Neural progenitor cell (in vitro differentiated cells): Measurements from ENCODE around the gene PKHD1. TPM values are rescaled to one million over a fixed set of nuclear protein-coding genes. Genes with fewer than 3 reads are reported as not detected.

Source experiments
- DNase-seq: peaks from one replicate; pipeline ENCODE4 v3.0.0-alpha.2; 2016; ENCODE audit warnings: low spot score
- H2AFZ ChIP-seq: fragments of 200-600 bp; sonication (generic); replicated peaks from 2 replicates; pipeline ENCODE4 v1.6.1; 2016; ENCODE audit warnings: antibody characterized with exemption
- H3F3A ChIP-seq: fragments of 200-600 bp; sonication (generic); 2 replicates; pipeline ENCODE4 v1.6.1; 2016; ENCODE audit warnings: antibody characterized with exemption, low read depth
- H3K27ac ChIP-seq: fragments of 200-600 bp; sonication (generic); 2 replicates; pipeline ENCODE4 v1.5.1; 2016; ENCODE audit warnings: mild to moderate bottlenecking
- H3K27me3 ChIP-seq: fragments of 200-600 bp; sonication (generic); 2 replicates; pipeline ENCODE4 v1.6.1; 2016; ENCODE audit warnings: mild to moderate bottlenecking, moderate library complexity
- H3K36me3 ChIP-seq: fragments of 200-600 bp; sonication (generic); 2 replicates; pipeline ENCODE4 v1.5.1; 2016
- H3K4me1 ChIP-seq: fragments of 200-600 bp; sonication (generic); 2 replicates; pipeline ENCODE4 v1.6.1; 2016; ENCODE audit warnings: mixed run types
- H3K4me2 ChIP-seq: fragments of 200-600 bp; sonication (generic); 2 replicates; pipeline ENCODE4 v1.6.1; 2016
- H3K4me3 ChIP-seq: fragments of 200-600 bp; sonication (generic); 2 replicates; pipeline ENCODE4 v1.5.1; 2016
- H3K79me2 ChIP-seq: fragments of 200-600 bp; sonication (generic); 2 replicates; pipeline ENCODE4 v1.6.1; 2016; ENCODE audit warnings: low read depth
- H3K9ac ChIP-seq: fragments of 200-600 bp; sonication (generic); 2 replicates; pipeline ENCODE4 v1.6.1; 2016
- H3K9me3 ChIP-seq: fragments of 200-600 bp; sonication (generic); 2 replicates; pipeline ENCODE4 v1.5.1; 2016; ENCODE audit warnings: low read depth
- H4K20me1 ChIP-seq: fragments of 200-600 bp; sonication (generic); 2 replicates; pipeline ENCODE4 v1.6.1; 2016; ENCODE audit warnings: low read depth
- H3K27ac Mint-ChIP-seq: 3 replicates; pipeline ENCODE4 v1.8.0; 2021; ENCODE audit warnings: mixed read lengths
- H3K27me3 Mint-ChIP-seq: 2 replicates; pipeline ENCODE4 v1.8.0; 2022; ENCODE audit warnings: low read depth, mild to moderate bottlenecking, inconsistent platforms, moderate library complexity, mixed read lengths; ENCODE audit not compliant: insufficient read depth
- H3K36me3 Mint-ChIP-seq: 3 replicates; pipeline ENCODE4 v1.8.0; 2021; ENCODE audit warnings: mixed read lengths
- H3K4me1 Mint-ChIP-seq: 3 replicates; pipeline ENCODE4 v1.8.0; 2021; ENCODE audit warnings: mixed read lengths
- H3K4me3 Mint-ChIP-seq: 3 replicates; pipeline ENCODE4 v1.8.0; 2021; ENCODE audit warnings: mild to moderate bottlenecking, moderate library complexity, mixed read lengths
- H3K9me3 Mint-ChIP-seq: 3 replicates; pipeline ENCODE4 v1.8.0; 2020; ENCODE audit warnings: mixed read lengths
- CTCF ChIP-seq: fragments of 200-600 bp; sonication (generic); IDR thresholded peaks from 2 replicates; pipeline ENCODE4 v1.5.1; 2017; ENCODE audit warnings: antibody characterized with exemption, mild to moderate bottlenecking
- EZH2 ChIP-seq: fragments of 200-600 bp; sonication (generic); IDR thresholded peaks from 2 replicates; pipeline ENCODE4 v1.6.1; 2017; ENCODE audit warnings: antibody characterized with exemption, mild to moderate bottlenecking, moderate library complexity
- EZH2phosphoT487 ChIP-seq: fragments of 200-600 bp; sonication (generic); IDR thresholded peaks from 2 replicates; pipeline ENCODE4 v1.6.1; 2017; ENCODE audit warnings: antibody characterized with exemption
- total RNA-seq: library from RNA; depleted of rRNA; stranded (reverse); fragments of >200 nt; gene quantifications from 2 replicates; pipeline ENCODE4 v1.2.3, GENCODE V29; 2015; ENCODE audit warnings: low replicate concordance

Gene PKHD1
- total RNA-seq, 1 donor from 2014 or later = 0.04 TPM

- Histone ChIP-seq H3K9ac (no peak overlapping the region), H3K9me3 (no peaks in the 10 kb centered on the region), H2AFZ (no peak overlapping the region), H3K79me2 (no peaks in the 10 kb centered on the region), H3K27me3 (no peaks in the 10 kb centered on the region), H3K4me2 (no peak overlapping the region), H4K20me1 (no peaks in the 10 kb centered on the region), H3K4me3 (no peak overlapping the region), H3K27ac (no peak overlapping the region), H3K4me1 (peaks cover 6% of the 10 kb centered on the region), H3K36me3 (no peaks in the 10 kb centered on the region), H3F3A (no peaks in the 10 kb centered on the region)
- no peaks in the 10 kb centered on the region for H3K36me3 Mint-ChIP-seq
- no peaks in the 10 kb centered on the region for H3K9me3 Mint-ChIP-seq
- no peak for DNase-seq
- no peak overlapping the region for H3K4me3 Mint-ChIP-seq
- H3K27ac Mint-ChIP-seq = no peak overlapping the region
- peaks cover 5% of the 10 kb centered on the region for H3K27me3 Mint-ChIP-seq
- TF ChIP-seq CTCF = no peak
- no peak for TF ChIP-seq EZH2phosphoT487
- TF ChIP-seq EZH2 = no peak
- H3K4me1 Mint-ChIP-seq = peaks cover 22% of the 10 kb centered on the region
These were observed 408.4 kb downstream of the PKHD1 start for GRCh38 chr6:51678905-51679620.

- no peaks in the 10 kb centered on the region for H4K20me1 ChIP-seq
- no peaks in the 10 kb centered on the region for H3K36me3 ChIP-seq
- DNase-seq = no peak
- H2AFZ ChIP-seq = no peak overlapping the region
- no peaks in the 10 kb centered on the region for H3K27me3 ChIP-seq
- H3K79me2 ChIP-seq = no peaks in the 10 kb centered on the region
- H3K9me3 ChIP-seq = no peaks in the 10 kb centered on the region
- no peak overlapping the region for H3K27ac Mint-ChIP-seq
- H3K4me2 ChIP-seq = no peak overlapping the region
- H3K27me3 Mint-ChIP-seq = peaks cover 9% of the 10 kb centered on the region
- no peak overlapping the region for H3K27ac ChIP-seq
- no peak overlapping the region for H3K4me3 Mint-ChIP-seq
- H3F3A ChIP-seq = no peaks in the 10 kb centered on the region
- no peak for TF ChIP-seq EZH2phosphoT487
- no peak for TF ChIP-seq CTCF
- no peak for TF ChIP-seq EZH2
- H3K36me3 Mint-ChIP-seq = no peaks in the 10 kb centered on the region
- no peak overlapping the region for H3K9ac ChIP-seq
- peaks cover 24% of the 10 kb centered on the region for H3K4me1 Mint-ChIP-seq
- H3K4me3 ChIP-seq = no peak overlapping the region
- peaks cover 4% of the 10 kb centered on the region for H3K9me3 Mint-ChIP-seq
- peaks cover 6% of the 10 kb centered on the region for H3K4me1 ChIP-seq
These were observed 409.1 kb downstream of the PKHD1 start for GRCh38 chr6:51678274-51678673.

- no peak overlapping the region for H3K9ac ChIP-seq
- DNase-seq = no peak
- H3K27ac Mint-ChIP-seq = no peak overlapping the region
- peaks cover 24% of the 10 kb centered on the region for H3K4me1 Mint-ChIP-seq
- H3K4me3 ChIP-seq = no peak overlapping the region
- H3K27ac ChIP-seq = no peak overlapping the region
- no peaks in the 10 kb centered on the region for H3F3A ChIP-seq
- H3K4me1 ChIP-seq = peaks cover 6% of the 10 kb centered on the region
- no peak overlapping the region for H2AFZ ChIP-seq
- H3K79me2 ChIP-seq = no peaks in the 10 kb centered on the region
- H3K9me3 Mint-ChIP-seq = peaks cover 4% of the 10 kb centered on the region
- H3K27me3 ChIP-seq = no peaks in the 10 kb centered on the region
- H3K4me2 ChIP-seq = no peak overlapping the region
- H3K9me3 ChIP-seq = no peaks in the 10 kb centered on the region
- H3K36me3 ChIP-seq = no peaks in the 10 kb centered on the region
- no peak overlapping the region for H3K4me3 Mint-ChIP-seq
- TF ChIP-seq EZH2 (no peak), EZH2phosphoT487 (no peak), CTCF (no peak)
- no peaks in the 10 kb centered on the region for H4K20me1 ChIP-seq
- H3K27me3 Mint-ChIP-seq = peaks cover 14% of the 10 kb centered on the region
- H3K36me3 Mint-ChIP-seq = no peaks in the 10 kb centered on the region
These were observed 411.5 kb downstream of the PKHD1 start for GRCh38 chr6:51675922-51676275.
